Liver (tissue), 9 donors: ENCODE measurements around the gene FAU. TPM values are rescaled to one million over a fixed set of nuclear protein-coding genes. Genes with fewer than 3 reads are reported as not detected.

Source experiments
- DNase-seq: peaks from one replicate; pipeline ENCODE4 v3.0.0-alpha.2; 2017; ENCODE audit warnings: low spot score
- H3K27ac ChIP-seq, 2 donors: one replicate each; pipeline ENCODE4 v1.7.0; 2013; ENCODE audit warnings: inconsistent platforms in 2 of 2, low read length in 2 of 2, control low read depth in 1 of 2, low read depth in 1 of 2, mild to moderate bottlenecking in 1 of 2
- H3K27me3 ChIP-seq, 4 donors: one replicate each; pipeline versions ENCODE4 v1.6.1 to v1.7.0; 2013; ENCODE audit warnings: low read length in 3 of 4, inconsistent platforms in 1 of 4, mild to moderate bottlenecking in 1 of 4, moderate library complexity in 1 of 4; ENCODE audit not compliant: control insufficient read depth in 4 of 4, insufficient read depth in 4 of 4
- H3K36me3 ChIP-seq, 4 donors: one replicate each; pipeline versions ENCODE4 v1.6.1 to v1.7.0; 2013; ENCODE audit warnings: low read length in 3 of 4, mild to moderate bottlenecking in 3 of 4, low read depth in 1 of 4, moderate library complexity in 1 of 4; ENCODE audit not compliant: control insufficient read depth in 4 of 4, insufficient read depth in 3 of 4
- H3K4me1 ChIP-seq, 4 donors: one replicate each; pipeline versions ENCODE4 v1.6.1 to v1.7.0; 2013; ENCODE audit warnings: low read length in 3 of 4, mild to moderate bottlenecking in 3 of 4, moderate library complexity in 1 of 4; ENCODE audit not compliant: control insufficient read depth in 4 of 4, insufficient read depth in 4 of 4
- H3K4me3 ChIP-seq, 3 donors: one replicate each; pipeline versions ENCODE4 v1.6.1 to v1.7.0; 2013; ENCODE audit warnings: low read length in 3 of 3, control low read depth in 1 of 3, low read depth in 1 of 3, mild to moderate bottlenecking in 1 of 3
- H3K9ac ChIP-seq, 2 donors: one replicate each; pipeline ENCODE4 v1.7.0; 2013; ENCODE audit warnings: low read length in 2 of 2, mild to moderate bottlenecking in 2 of 2, moderate library complexity in 2 of 2, control low read depth in 1 of 2, low read depth in 1 of 2
- H3K9me3 ChIP-seq, 4 donors: one replicate each; pipeline versions ENCODE4 v1.6.1 to v1.7.0; 2013; ENCODE audit warnings: low read length in 3 of 4; ENCODE audit not compliant: control insufficient read depth in 4 of 4
- ATF3 ChIP-seq: IDR thresholded peaks from 2 replicates; pipeline ENCODE4 v1.6.1; 2016; ENCODE audit warnings: antibody characterized with exemption
- CTCF ChIP-seq: fragments of 150-350 bp; IDR thresholded peaks from 2 replicates; pipeline ENCODE4 v1.5.1; 2017; ENCODE audit warnings: improper control_type of control experiment, low read depth, low read length; ENCODE audit not compliant: missing input control
- EGR1 ChIP-seq, 2 donors: IDR thresholded peaks; 2 replicates each; pipeline ENCODE4 v1.6.1; 2016 to 2018; ENCODE audit warnings: antibody characterized with exemption in 2 of 2, low read depth in 2 of 2
- FOXA1 ChIP-seq: IDR thresholded peaks from 2 replicates; pipeline ENCODE4 v1.6.1; 2016; ENCODE audit warnings: antibody characterized with exemption
- FOXA2 ChIP-seq: IDR thresholded peaks from 2 replicates; pipeline ENCODE4 v1.6.1; 2016; ENCODE audit warnings: antibody characterized with exemption
- GABPA ChIP-seq, 2 donors: IDR thresholded peaks in 1 of 2; conservative IDR thresholded peaks in 1 of 2; 2 replicates each; pipeline ENCODE4 v1.6.1; 2016; ENCODE audit warnings: antibody characterized with exemption in 2 of 2, mild to moderate bottlenecking in 1 of 2, moderate library complexity in 1 of 2
- HNF4A ChIP-seq, 2 donors: conservative IDR thresholded peaks; 2 replicates each; pipeline ENCODE4 v1.6.1; 2016; ENCODE audit warnings: antibody characterized with exemption in 2 of 2, mild to moderate bottlenecking in 2 of 2
- HNF4G ChIP-seq: IDR thresholded peaks from 2 replicates; pipeline ENCODE4 v1.6.1; 2016; ENCODE audit warnings: antibody characterized with exemption
- JUND ChIP-seq, 2 donors: IDR thresholded peaks; 2 replicates each; pipeline ENCODE4 v1.6.1; 2016; ENCODE audit warnings: antibody characterized with exemption in 2 of 2
- MAX ChIP-seq: IDR thresholded peaks from 2 replicates; pipeline ENCODE4 v1.6.1; 2016; ENCODE audit warnings: antibody characterized with exemption
- RAD21 ChIP-seq, 2 donors: IDR thresholded peaks; 2 replicates each; pipeline ENCODE4 v1.6.1; 2016; ENCODE audit warnings: antibody characterized with exemption in 2 of 2, mild to moderate bottlenecking in 2 of 2
- REST ChIP-seq: IDR thresholded peaks from 2 replicates; pipeline ENCODE4 v1.6.1; 2016; ENCODE audit warnings: antibody characterized with exemption, mild to moderate bottlenecking
- RXRA ChIP-seq, 2 donors: IDR thresholded peaks; 2 replicates each; pipeline ENCODE4 v1.6.1; 2017 to 2018; ENCODE audit warnings: antibody characterized with exemption in 2 of 2, mild to moderate bottlenecking in 1 of 2
- SP1 ChIP-seq: IDR thresholded peaks from 2 replicates; pipeline ENCODE4 v1.6.1; 2018; ENCODE audit warnings: antibody characterized with exemption, mild to moderate bottlenecking
- TAF1 ChIP-seq: conservative IDR thresholded peaks from 2 replicates; pipeline ENCODE4 v1.6.1; 2016; ENCODE audit warnings: antibody characterized with exemption, mild to moderate bottlenecking
- YY1 ChIP-seq: IDR thresholded peaks from 2 replicates; pipeline ENCODE4 v1.6.1; 2016; ENCODE audit warnings: antibody characterized with exemption, mild to moderate bottlenecking
- ZBTB33 ChIP-seq: IDR thresholded peaks from 2 replicates; pipeline ENCODE4 v1.6.1; 2016; ENCODE audit warnings: antibody characterized with exemption
- WGBS: extraction: QIAGEN DNeasy Blood & Tissue Kit; methylation state at CpG from one replicate; pipeline ENCODE4 v1.1.7; 2013; 5-methylcytosine and 5-hydroxymethylcytosine counted together
- polyA plus RNA-seq, 2 donors: library from polyadenylated mRNA; stranded (reverse) in 1 of 2; unstranded in 1 of 2; fragments of 200-250 nt in 1 of 2; fragments of >200 nt in 1 of 2; fragmentation: Nextera tagmentation in 1 of 2; extraction: Ambion mirVana in 1 of 2; gene quantifications; one replicate each; pipeline versions ENCODE4 v1.2.1 to v1.2.3, GENCODE V29; 2013 to 2015
- total RNA-seq, 2 donors: library from RNA; depleted of rRNA; stranded (reverse); fragments of >200 nt; gene quantifications; one replicate each; pipeline ENCODE4 v1.2.3, GENCODE V29; 2014
- donor health status: healthy.
- donor health status: healthy.
- donor health status: healthy.
- donor health status: healthy.
- donor health status: healthy.

FAU gene
- total and polyA plus RNA-seq, 4 donors = 199 to 535 (median 362) TPM

GRCh38 chr11:65135633-65136145 is 13.8 kb upstream of the FAU start:
- H3K27ac ChIP-seq = peak overlapping the region; percentile 99 to 100
- 66% methylated on average over 11 of the region's 11 CpGs for WGBS

GRCh38 chr11:65134952-65135632 is 13.2 kb upstream of the FAU start:
- Histone ChIP-seq H3K9ac (peak overlapping the region; percentile 96 to 100), H3K36me3 (peaks cover 22 to 29% (median 24%) of the 10 kb centered on the region in 4 donors), H3K4me3 (peak overlapping the region; percentile 80 to 95 (median 90)), H3K9me3 (no peaks in the 10 kb centered on the region), H3K27ac (peak overlapping the region; percentile 99 to 100), H3K4me1 (peaks cover 0 to 46% (median 30%) of the 10 kb centered on the region in 4 donors), H3K27me3 (no peaks in the 10 kb centered on the region)
- peak; percentile 84 for DNase-seq
- TF ChIP-seq JUND (IDR thresholded peaks at IDR 0.05) (no peak), FOXA1 (peak; percentile 47), MAX (peak; percentile 73), FOXA2 (peak; percentile 31), TAF1 (peak; percentile 68), YY1 (peak; percentile 37), ATF3 (no peak), GABPA (IDR thresholded peaks at IDR 0.05 in 1 of 2, conservative IDR thresholded peaks at IDR 0.05 in 1 of 2) (no peak), RAD21 (IDR thresholded peaks at IDR 0.05) (peak; percentile 47 to 68), ZBTB33 (no peak), REST (no peak), HNF4A (conservative IDR thresholded peaks at IDR 0.05) (peak; percentile 43 to 71), RXRA (IDR thresholded peaks at IDR 0.05) (peak in 1 of 2 donors; percentile 82), EGR1 (IDR thresholded peaks at IDR 0.05; ENCODE audit: low read depth in 2 of 2) (peak; percentile 47 to 72), SP1 (peak; percentile 83)
- 1% methylated on average over 24 of the region's 24 CpGs for WGBS

More at GRCh38 chr11:65135633-65136145, 13.8 kb upstream of the FAU start:
- Histone ChIP-seq H3K4me3 (peak overlapping the region; percentile 67 to 80 (median 71)), H3K9me3 (no peaks in the 10 kb centered on the region), H3K4me1 (peaks cover 0 to 46% (median 30%) of the 10 kb centered on the region in 4 donors), H3K9ac (peak overlapping the region; percentile 96 to 100), H3K36me3 (peaks cover 18 to 24% (median 20%) of the 10 kb centered on the region in 4 donors), H3K27me3 (no peaks in the 10 kb centered on the region)
- no peak for DNase-seq
- TF ChIP-seq CTCF (no peak), FOXA2 (no peak), FOXA1 (no peak), TAF1 (no peak), GABPA (IDR thresholded peaks at IDR 0.05 in 1 of 2, conservative IDR thresholded peaks at IDR 0.05 in 1 of 2) (no peak), JUND (IDR thresholded peaks at IDR 0.05) (no peak), HNF4G (no peak)
